Gastroesophageal sphincter (tissue), 4 donors: ENCODE data around the gene PREB. TPM values are rescaled to one million over a fixed set of nuclear protein-coding genes. Genes with fewer than 3 reads are reported as not detected.

Experiments
- ATAC-seq: fragments of 150-250 bp; one replicate; pipeline ENCODE4 v1.9.1; 2016; ENCODE audit warnings: mild to moderate bottlenecking, moderate library complexity
- H3K27ac ChIP-seq, 4 donors: fragments of 200-600 bp; sonication (generic) in 3 of 4; 1 replicate in 3 of 4; 2 replicates in 1 of 4; pipeline ENCODE4 v1.5.1; 2016 to 2019
- H3K27me3 ChIP-seq: fragments of 200-600 bp; sonication (generic); one replicate; pipeline ENCODE4 v1.5.1; 2019
- H3K36me3 ChIP-seq, 2 donors: fragments of 200-600 bp; sonication (generic); one replicate each; pipeline ENCODE4 v1.5.1; 2019; ENCODE audit warnings: control low read depth in 1 of 2
- H3K4me1 ChIP-seq, 3 donors: fragments of 200-600 bp; sonication (generic); 1 replicate in 2 of 3; 2 replicates in 1 of 3; pipeline ENCODE4 v1.5.1; 2016 to 2019; ENCODE audit warnings: control low read depth in 2 of 3
- H3K4me3 ChIP-seq, 2 donors: fragments of 200-600 bp; sonication (generic); one replicate each; pipeline ENCODE4 v1.5.1; 2019; ENCODE audit warnings: mild to moderate bottlenecking in 1 of 2, moderate library complexity in 1 of 2
- H3K9me3 ChIP-seq, 3 donors: fragments of 200-600 bp; sonication (generic); one replicate each; pipeline ENCODE4 v1.5.1; 2017 to 2019; ENCODE audit warnings: control low read depth in 2 of 3
- EP300 ChIP-seq: sonication (generic); formaldehyde crosslinking; IDR thresholded peaks from one replicate; pipeline ENCODE4 v1.6.1; 2017; ENCODE audit warnings: antibody characterized with exemption, mild to moderate bottlenecking
- POLR2A ChIP-seq, 2 donors: fragments of 450-650 bp; IDR thresholded peaks; one replicate each; pipeline ENCODE4 v1.6.1; 2017; ENCODE audit warnings: antibody characterized with exemption in 2 of 2, mild to moderate bottlenecking in 2 of 2, moderate library complexity in 1 of 2
- POLR2AphosphoS5 ChIP-seq: sonication (generic); formaldehyde crosslinking; IDR thresholded peaks from one replicate; pipeline ENCODE4 v1.6.1; 2017; ENCODE audit warnings: antibody characterized with exemption
- WGBS, 2 donors: methylation state at CpG; one replicate each; pipeline ENCODE4 v1.1.5; 2018; ENCODE audit warnings: low coverage in 1 of 2; 5-methylcytosine and 5-hydroxymethylcytosine counted together
- total RNA-seq, 4 donors: library from RNA; depleted of rRNA; stranded (reverse); fragments of >200 nt; gene quantifications; one replicate each; pipeline ENCODE4 v1.1.0, GENCODE V29; 2016
- TF ChIP-seq, protein P1 (sequence below), 4 experiments: fragments of 200-600 bp in 2 of 4; fragments of 450-650 bp in 2 of 4; sonication (generic) in 1 of 4; IDR thresholded peaks; one replicate each; pipeline ENCODE4 v1.5.1; 2017 to 2019; ENCODE audit warnings: antibody characterized with exemption in 4 of 4, mild to moderate bottlenecking in 2 of 4, moderate library complexity in 2 of 4

Gene PREB
- total RNA-seq, 4 donors from 2014 or later, result 47.0 to 83.9 (median 50.8) TPM

DNA sequence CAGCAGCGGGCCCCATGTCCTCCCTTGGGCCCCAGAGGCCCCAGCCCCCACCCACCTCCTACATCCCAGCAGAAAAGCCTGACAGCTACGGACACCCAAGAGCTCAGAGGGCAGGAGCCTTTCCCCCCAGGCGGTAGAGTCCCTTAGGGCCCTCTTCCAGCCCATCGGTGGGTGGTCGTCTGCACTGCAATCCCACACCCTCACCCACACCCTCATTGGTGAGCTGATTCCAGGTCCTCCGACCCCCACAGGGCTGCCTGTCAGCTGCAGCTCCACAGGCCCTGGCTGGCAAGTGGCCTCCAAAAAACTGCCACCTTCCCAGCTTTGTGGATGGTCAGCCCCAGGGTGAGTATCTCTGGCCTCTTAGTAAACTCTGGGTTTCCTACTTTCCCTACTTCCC is 24.8 kb upstream of the PREB start:
- Histone ChIP-seq H3K4me3 (no peak overlapping the region), H3K27me3 (peaks cover 27% of the 10 kb centered on the region), H3K36me3 (no peaks in the 10 kb centered on the region), H3K4me1 (no peaks in the 10 kb centered on the region), H3K9me3 (no peaks in the 10 kb centered on the region), H3K27ac (no peak overlapping the region)
- ATAC-seq, result no peak
- 66% methylated on average over 2 of the region's 6 CpGs; no CpG with 5 or more reads in 1 of the 2 donors for whole genome bisulfite sequencing, 2 donors
- no peak for TF ChIP-seq POLR2A (IDR thresholded peaks at IDR 0.05)
- TF ChIP-seq EP300, result no peak
- TF ChIP-seq POLR2AphosphoS5, result no peak

DNA sequence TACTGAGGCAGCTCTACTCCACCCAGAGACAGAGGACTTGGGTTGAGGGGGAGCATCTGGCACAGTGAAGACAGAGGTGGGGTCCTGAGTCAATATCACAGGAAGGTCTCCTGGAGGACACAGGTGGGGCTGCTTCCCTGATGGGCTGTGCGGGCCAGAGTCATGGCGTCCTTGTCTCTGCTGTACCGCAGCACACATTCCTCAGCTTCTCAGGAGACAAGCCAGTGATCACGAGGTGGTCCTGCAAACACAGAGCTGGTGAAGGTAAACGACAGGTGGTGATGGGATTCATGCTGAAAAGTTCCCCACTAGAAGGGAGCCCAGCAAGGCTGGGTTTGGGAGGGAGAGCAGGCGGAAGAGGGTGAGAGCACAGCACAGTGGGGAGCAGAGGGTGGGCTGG is 24.0 kb upstream of the PREB start:
- Histone ChIP-seq H3K4me3 (no peak overlapping the region), H3K4me1 (no peaks in the 10 kb centered on the region), H3K27ac (no peak overlapping the region), H3K36me3 (no peaks in the 10 kb centered on the region), H3K27me3 (peaks cover 21% of the 10 kb centered on the region), H3K9me3 (no peaks in the 10 kb centered on the region)
- no peak for TF ChIP-seq POLR2A (IDR thresholded peaks at IDR 0.05)
- no peak for TF ChIP-seq EP300
- no peak for TF ChIP-seq POLR2AphosphoS5
- TF ChIP-seq, protein P1, sequence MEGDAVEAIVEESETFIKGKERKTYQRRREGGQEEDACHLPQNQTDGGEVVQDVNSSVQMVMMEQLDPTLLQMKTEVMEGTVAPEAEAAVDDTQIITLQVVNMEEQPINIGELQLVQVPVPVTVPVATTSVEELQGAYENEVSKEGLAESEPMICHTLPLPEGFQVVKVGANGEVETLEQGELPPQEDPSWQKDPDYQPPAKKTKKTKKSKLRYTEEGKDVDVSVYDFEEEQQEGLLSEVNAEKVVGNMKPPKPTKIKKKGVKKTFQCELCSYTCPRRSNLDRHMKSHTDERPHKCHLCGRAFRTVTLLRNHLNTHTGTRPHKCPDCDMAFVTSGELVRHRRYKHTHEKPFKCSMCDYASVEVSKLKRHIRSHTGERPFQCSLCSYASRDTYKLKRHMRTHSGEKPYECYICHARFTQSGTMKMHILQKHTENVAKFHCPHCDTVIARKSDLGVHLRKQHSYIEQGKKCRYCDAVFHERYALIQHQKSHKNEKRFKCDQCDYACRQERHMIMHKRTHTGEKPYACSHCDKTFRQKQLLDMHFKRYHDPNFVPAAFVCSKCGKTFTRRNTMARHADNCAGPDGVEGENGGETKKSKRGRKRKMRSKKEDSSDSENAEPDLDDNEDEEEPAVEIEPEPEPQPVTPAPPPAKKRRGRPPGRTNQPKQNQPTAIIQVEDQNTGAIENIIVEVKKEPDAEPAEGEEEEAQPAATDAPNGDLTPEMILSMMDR (IDR thresholded peaks at IDR 0.05), result no peak
- 20 to 71% methylated on average over 1 to 2 of the region's 6 CpGs for WGBS, 2 donors
- ATAC-seq, result no peak

DNA sequence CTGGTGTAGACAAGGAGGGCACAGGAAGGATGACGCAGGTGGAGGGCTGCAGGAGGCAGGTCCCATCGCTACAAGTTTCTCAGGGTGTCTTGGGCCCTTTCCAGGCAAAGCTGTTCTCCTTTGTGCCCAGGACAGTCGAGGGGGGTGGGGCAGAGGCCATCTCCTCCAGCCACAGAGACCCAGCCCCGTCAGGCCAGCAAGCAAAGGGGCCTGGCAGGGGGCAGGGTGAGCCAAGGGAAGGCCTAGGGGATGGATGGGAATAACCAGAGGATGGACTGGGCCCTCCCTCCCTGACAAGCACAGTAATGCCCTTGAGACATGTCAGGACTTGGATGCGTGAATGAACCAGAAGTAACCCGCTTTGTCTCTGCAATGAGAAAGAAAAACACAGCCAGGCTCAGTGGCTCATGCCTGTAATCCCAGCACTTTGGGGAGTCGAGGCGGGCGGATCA is 20.7 kb upstream of the PREB start:
- 82 to 84% methylated on average over 5 to 6 of the region's 9 CpGs for WGBS, 2 donors
- Histone ChIP-seq H3K27me3 (peaks cover 14% of the 10 kb centered on the region), H3K4me3 (no peak overlapping the region), H3K27ac (no peak overlapping the region), H3K36me3 (no peaks in the 10 kb centered on the region), H3K4me1 (no peaks in the 10 kb centered on the region), H3K9me3 (no peaks in the 10 kb centered on the region)
- TF ChIP-seq EP300 (no peak), POLR2AphosphoS5 (no peak), POLR2A (IDR thresholded peaks at IDR 0.05) (no peak)
- TF ChIP-seq, protein P1 (IDR thresholded peaks at IDR 0.05), result no peak
- ATAC-seq, result no peak

DNA sequence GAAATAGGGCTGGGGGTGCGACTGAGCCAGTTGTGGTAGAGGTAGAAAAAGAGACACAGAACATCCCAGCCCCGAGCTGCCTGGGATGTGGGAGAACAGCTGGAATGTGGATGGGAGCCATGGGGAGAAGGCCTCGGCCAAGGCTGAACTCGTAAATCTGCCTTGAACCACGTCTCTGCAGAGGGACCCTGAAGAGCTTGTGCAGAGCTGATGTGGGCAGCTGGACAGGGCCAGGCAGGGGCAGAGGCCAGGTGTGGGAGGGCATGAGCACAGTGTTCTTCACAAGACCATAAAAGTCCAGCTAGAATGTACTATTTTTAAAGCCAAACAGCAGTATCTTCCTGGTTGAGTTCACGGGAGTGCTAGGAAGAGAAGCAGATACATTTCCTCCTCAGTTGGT is 20.1 kb upstream of the PREB start:
- ATAC-seq, result no peak
- H3K36me3 ChIP-seq, result no peaks in the 10 kb centered on the region
- no peaks in the 10 kb centered on the region for H3K9me3 ChIP-seq
- no peak overlapping the region for H3K27ac ChIP-seq
- H3K4me3 ChIP-seq, result no peak overlapping the region
- no peak for TF ChIP-seq EP300
- no peak for TF ChIP-seq POLR2A (IDR thresholded peaks at IDR 0.05)
- TF ChIP-seq POLR2AphosphoS5, result no peak
- TF ChIP-seq, protein P1 (IDR thresholded peaks at IDR 0.05), result no peak
- peaks cover 19% of the 10 kb centered on the region for H3K27me3 ChIP-seq
- H3K4me1 ChIP-seq, result no peaks in the 10 kb centered on the region
- WGBS, 2 donors, result 65 to 68% methylated on average over 6 of the region's 6 CpGs

DNA sequence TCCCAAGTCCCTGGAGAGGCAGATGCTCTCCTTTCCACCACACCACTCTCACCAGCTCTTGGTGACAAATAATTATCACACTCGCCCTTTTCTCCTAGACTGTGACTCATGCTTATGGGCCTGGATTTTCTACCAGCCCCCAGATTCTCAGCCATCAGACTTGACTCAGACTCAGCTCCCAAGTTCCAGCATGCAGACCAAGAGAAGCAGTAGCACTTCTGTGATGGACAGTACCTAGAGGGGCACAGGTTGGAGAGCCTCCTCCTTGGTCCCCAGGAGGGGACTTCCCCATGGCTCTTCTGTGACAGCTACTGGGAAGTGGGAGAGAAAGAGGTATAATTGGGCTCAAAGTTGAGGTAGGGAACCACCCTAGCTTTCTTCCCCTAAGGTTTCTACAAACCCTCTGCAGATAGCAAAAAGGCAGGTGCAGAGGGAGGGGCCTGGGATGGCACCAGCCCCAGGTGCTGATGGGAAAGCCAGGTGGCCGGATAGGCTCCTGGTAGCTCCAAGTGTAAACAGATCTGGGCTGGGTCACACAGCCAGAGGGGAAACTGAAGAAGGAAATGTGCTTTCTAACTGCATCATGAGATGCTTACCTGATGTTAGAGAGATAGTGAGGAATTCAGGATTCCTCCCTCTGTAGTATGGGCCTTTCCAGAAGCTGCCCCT is 18.5 kb upstream of the PREB start:
- H3K27ac ChIP-seq, result no peak overlapping the region
- TF ChIP-seq POLR2A (IDR thresholded peaks at IDR 0.05) (no peak), EP300 (no peak), POLR2AphosphoS5 (no peak)
- TF ChIP-seq, protein P1 (IDR thresholded peaks at IDR 0.05), result no peak
- WGBS, 2 donors, result 90% methylated on average over 2 of the region's 2 CpGs; no CpG with 5 or more reads in 1 of the 2 donors

More for the DNA sequence above, 18.5 kb upstream of the PREB start:
- H3K4me1 ChIP-seq, result no peaks in the 10 kb centered on the region
- no peaks in the 10 kb centered on the region for H3K9me3 ChIP-seq
- H3K27me3 ChIP-seq, result peaks cover 18% of the 10 kb centered on the region
- ATAC-seq, result no peak
- no peak overlapping the region for H3K4me3 ChIP-seq
- H3K36me3 ChIP-seq, result no peaks in the 10 kb centered on the region
